Keratinocyte (primary cell): Measurements from ENCODE around the gene PPM1A. TPM values are rescaled to one million over a fixed set of nuclear protein-coding genes. Genes with fewer than 3 reads are reported as not detected.

Experiments used
- DNase-seq: peaks from one replicate; pipeline ENCODE4 v3.0.0-alpha.2; 2011; ENCODE audit warnings: low read depth, missing footprints, low spot score
- FAIRE-seq: peaks from 2 replicates; lab custom pipeline; 2011; peaks lifted over from hg19 to GRCh38; lab: Jason Lieb, UNC
- H2AFZ ChIP-seq: 2 replicates; pipeline ENCODE4 v1.6.0; 2012; ENCODE audit warnings: low read length, control low read depth, inconsistent platforms; ENCODE audit not compliant: control insufficient read depth
- H3K27ac ChIP-seq: 2 replicates; pipeline ENCODE4 v1.5.1; 2011; ENCODE audit warnings: low read length; ENCODE audit not compliant: control insufficient read depth, insufficient read depth
- H3K27me3 ChIP-seq: 3 replicates; pipeline ENCODE4 v1.6.0; 2011; ENCODE audit warnings: low read length; ENCODE audit not compliant: control insufficient read depth, insufficient read depth; ENCODE audit errors: extremely low read depth
- H3K36me3 ChIP-seq, 2 experiments: 2 replicates in 1 of 2; 3 replicates in 1 of 2; pipeline ENCODE4 v1.5.1; 2011; ENCODE audit warnings: low read length in 2 of 2, mild to moderate bottlenecking in 1 of 2; ENCODE audit not compliant: control insufficient read depth in 2 of 2, insufficient read depth in 2 of 2; ENCODE audit errors: extremely low read depth in 1 of 2
- H3K4me1 ChIP-seq: 3 replicates; pipeline ENCODE4 v1.5.1; 2011; ENCODE audit warnings: low read length; ENCODE audit not compliant: control insufficient read depth, insufficient read depth; ENCODE audit errors: extremely low read depth
- H3K4me2 ChIP-seq: 3 replicates; pipeline ENCODE4 v1.6.0; 2011; ENCODE audit warnings: low read depth, low read length; ENCODE audit not compliant: control insufficient read depth, insufficient read depth; ENCODE audit errors: extremely low read depth
- H3K4me3 ChIP-seq, 3 experiments: fragments of 200-600 bp in 1 of 3; sonication (generic) in 1 of 3; 2 replicates in 2 of 3; 3 replicates in 1 of 3; pipeline ENCODE4 v1.5.1; 2011 to 2016; ENCODE audit warnings: low read length in 3 of 3, mild to moderate bottlenecking in 3 of 3, control low read depth in 2 of 3, inconsistent platforms in 1 of 3, low read depth in 1 of 3, mixed read lengths in 1 of 3, mixed run types in 1 of 3, moderate library complexity in 1 of 3; ENCODE audit not compliant: control insufficient read depth in 2 of 3, insufficient read depth in 2 of 3; ENCODE audit errors: extremely low read depth in 1 of 3
- H3K79me2 ChIP-seq: 2 replicates; pipeline ENCODE4 v1.6.0; 2012; ENCODE audit warnings: low read length; ENCODE audit not compliant: control insufficient read depth, insufficient read depth
- H3K9ac ChIP-seq: 3 replicates; pipeline ENCODE4 v1.6.0; 2011; ENCODE audit warnings: low read length; ENCODE audit not compliant: control insufficient read depth, insufficient read depth; ENCODE audit errors: extremely low read depth
- H3K9me1 ChIP-seq: 3 replicates; pipeline ENCODE4 v1.6.0; 2011; ENCODE audit warnings: low read length; ENCODE audit not compliant: control insufficient read depth, insufficient read depth; ENCODE audit errors: extremely low read depth
- H3K9me3 ChIP-seq: 2 replicates; pipeline ENCODE4 v1.5.1; 2012; ENCODE audit warnings: low read depth, low read length; ENCODE audit not compliant: control insufficient read depth
- H4K20me1 ChIP-seq: 3 replicates; pipeline ENCODE4 v1.6.0; 2011; ENCODE audit warnings: low read length; ENCODE audit not compliant: control insufficient read depth, insufficient read depth; ENCODE audit errors: extremely low read depth
- EZH2 ChIP-seq: IDR thresholded peaks from one replicate; pipeline ENCODE4 v1.6.1; 2012; ENCODE audit warnings: inconsistent platforms, mild to moderate bottlenecking, low read length, moderate library complexity
- dilution Hi-C: fragments of 300-500 bp; cut with MboI; formaldehyde crosslinking; loops from one replicate; pipeline ENCODE4 v1.7.0; 2020; ENCODE audit warnings: low sequenced_read_pairs; ENCODE audit not compliant: extremely low pct_ligation_motif_present
- polyA plus RNA-seq, 5 experiments: library from polyadenylated mRNA; depleted of rRNA in 3 of 5; stranded (reverse) in 3 of 5; stranded (forward) in 1 of 5; unstranded in 1 of 5; fragments of >200 nt; gene quantifications; 1 replicate in 1 of 5; 2 replicates in 3 of 5; 3 replicates in 1 of 5; pipeline versions ENCODE4 v1.2.1 to v1.2.3, GENCODE V29; 2011 to 2012; ENCODE audit warnings: missing spikeins in 2 of 5, low read depth in 1 of 5, low replicate concordance in 1 of 5
- TF ChIP-seq, protein P1 (sequence below), 3 experiments: IDR thresholded peaks in 1 of 3; conservative IDR thresholded peaks in 1 of 3; optimal IDR thresholded peaks in 1 of 3; 2 replicates in 2 of 3; 3 replicates in 1 of 3; pipeline versions ENCODE3 to v1.5.1; 2011; ENCODE audit warnings: low read length in 3 of 3, mild to moderate bottlenecking in 3 of 3, moderate library complexity in 2 of 3, control low read depth in 1 of 3, inconsistent platforms in 1 of 3; ENCODE audit not compliant: insufficient read depth in 2 of 3; ENCODE audit errors: extremely low read depth in 1 of 3

Gene PPM1A
- polyA plus RNA-seq, 1 donor (not counting 4 experiments of a cell fraction or from before 2014, with no cell fraction given): 44.5 TPM

DNA sequence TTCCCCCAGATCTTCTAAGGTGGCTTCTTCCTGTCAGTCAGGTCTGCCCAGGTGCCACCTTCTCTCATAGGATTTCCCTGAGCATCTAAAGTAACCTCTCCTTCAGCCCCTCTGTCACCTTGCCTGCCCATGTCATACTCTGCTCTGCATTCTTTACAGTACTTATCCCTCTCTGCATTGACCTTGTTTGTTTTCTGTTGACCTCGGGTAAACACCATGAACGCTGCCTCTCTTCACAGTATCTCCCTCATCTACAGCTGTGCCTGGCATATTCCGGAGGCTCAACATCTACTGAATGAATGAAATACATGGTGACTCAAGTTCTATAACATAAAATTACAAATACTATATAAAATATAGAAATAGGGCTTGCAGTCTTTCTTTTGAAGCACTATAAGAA, 10.1 kb upstream of the PPM1A start:
- Histone ChIP-seq H3K4me1 (no peaks in the 10 kb centered on the region), H3K9me1 (no peaks in the 10 kb centered on the region), H3K9me3 (no peaks in the 10 kb centered on the region), H4K20me1 (no peaks in the 10 kb centered on the region), H2AFZ (no peak overlapping the region), H3K79me2 (no peaks in the 10 kb centered on the region), H3K4me3 (no peak overlapping the region), H3K36me3 (no peaks in the 10 kb centered on the region), H3K4me2 (no peak overlapping the region), H3K27me3 (no peaks in the 10 kb centered on the region), H3K27ac (no peak overlapping the region), H3K9ac (no peak overlapping the region)
- FAIRE-seq (no peak), DNase-seq (no peak)
- no peak for TF ChIP-seq EZH2
- dilution Hi-C loops: no loop called here

GRCh38 chr14:60240139-60240856, 8.7 kb upstream of the PPM1A start:
- Histone ChIP-seq H3K4me2 (no peak overlapping the region), H3K36me3 (no peaks in the 10 kb centered on the region), H4K20me1 (no peaks in the 10 kb centered on the region), H3K9me1 (no peaks in the 10 kb centered on the region), H3K27me3 (no peaks in the 10 kb centered on the region), H3K4me1 (no peaks in the 10 kb centered on the region), H2AFZ (no peak overlapping the region), H3K27ac (no peak overlapping the region), H3K79me2 (no peaks in the 10 kb centered on the region), H3K4me3 (no peak overlapping the region), H3K9ac (no peak overlapping the region), H3K9me3 (no peaks in the 10 kb centered on the region)
- TF ChIP-seq, protein P1, sequence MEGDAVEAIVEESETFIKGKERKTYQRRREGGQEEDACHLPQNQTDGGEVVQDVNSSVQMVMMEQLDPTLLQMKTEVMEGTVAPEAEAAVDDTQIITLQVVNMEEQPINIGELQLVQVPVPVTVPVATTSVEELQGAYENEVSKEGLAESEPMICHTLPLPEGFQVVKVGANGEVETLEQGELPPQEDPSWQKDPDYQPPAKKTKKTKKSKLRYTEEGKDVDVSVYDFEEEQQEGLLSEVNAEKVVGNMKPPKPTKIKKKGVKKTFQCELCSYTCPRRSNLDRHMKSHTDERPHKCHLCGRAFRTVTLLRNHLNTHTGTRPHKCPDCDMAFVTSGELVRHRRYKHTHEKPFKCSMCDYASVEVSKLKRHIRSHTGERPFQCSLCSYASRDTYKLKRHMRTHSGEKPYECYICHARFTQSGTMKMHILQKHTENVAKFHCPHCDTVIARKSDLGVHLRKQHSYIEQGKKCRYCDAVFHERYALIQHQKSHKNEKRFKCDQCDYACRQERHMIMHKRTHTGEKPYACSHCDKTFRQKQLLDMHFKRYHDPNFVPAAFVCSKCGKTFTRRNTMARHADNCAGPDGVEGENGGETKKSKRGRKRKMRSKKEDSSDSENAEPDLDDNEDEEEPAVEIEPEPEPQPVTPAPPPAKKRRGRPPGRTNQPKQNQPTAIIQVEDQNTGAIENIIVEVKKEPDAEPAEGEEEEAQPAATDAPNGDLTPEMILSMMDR (optimal IDR thresholded peaks at IDR 0.05 in 1 of 3, IDR thresholded peaks at IDR 0.05 in 1 of 3, conservative IDR thresholded peaks at IDR 0.05 in 1 of 3; ENCODE audit: extremely low read depth in 1 of 3, insufficient read depth in 2 of 3, low read length in 3 of 3): no peak
- TF ChIP-seq EZH2: no peak
- DNase-seq (no peak), FAIRE-seq (no peak)
- dilution Hi-C loops: no loop called here

- DNase-seq (no peak), FAIRE-seq (no peak)
Measured at GRCh38 chr14:60241091-60241490, 7.9 kb upstream of the PPM1A start.

More at GRCh38 chr14:60241091-60241490, 7.9 kb upstream of the PPM1A start:
- Histone ChIP-seq H2AFZ (no peak overlapping the region), H3K27ac (no peak overlapping the region), H3K9ac (no peak overlapping the region), H3K4me3 (no peak overlapping the region), H3K4me1 (no peaks in the 10 kb centered on the region), H3K9me3 (no peaks in the 10 kb centered on the region), H3K4me2 (no peak overlapping the region), H3K36me3 (no peaks in the 10 kb centered on the region), H3K9me1 (no peaks in the 10 kb centered on the region), H3K27me3 (no peaks in the 10 kb centered on the region), H3K79me2 (no peaks in the 10 kb centered on the region), H4K20me1 (no peaks in the 10 kb centered on the region)
- no peak for TF ChIP-seq EZH2
- TF ChIP-seq, protein P1 (optimal IDR thresholded peaks at IDR 0.05 in 1 of 3, IDR thresholded peaks at IDR 0.05 in 1 of 3, conservative IDR thresholded peaks at IDR 0.05 in 1 of 3; ENCODE audit: extremely low read depth in 1 of 3, insufficient read depth in 2 of 3, low read length in 3 of 3): no peak
- dilution Hi-C loops: no loop called here
